Measurements from ENCODE around the gene NEK2. TPM values are rescaled to one million over a fixed set of nuclear protein-coding genes. Genes with fewer than 3 reads are reported as not detected.

NEK2 gene
- total and polyA plus RNA-seq, 2 of the 13 experiments (the other 11 are each of a cell fraction or from before 2014, with no cell fraction given), result 10.9 to 40.8 TPM

GRCh38 chr1:211680752-211681327 is 5.4 kb upstream of the NEK2 start (continued):
- TF ChIP-seq HMGXB4 (CRISPR knock-in tag; IDR thresholded peaks at IDR 0.05; ENCODE audit: borderline replicate concordance in 1 of 2, low read depth in 1 of 2) (peak; percentile 32 to 36; a peak in 2 of 4 replicates), ZNF441 (CRISPR knock-in tag; IDR thresholded peaks at IDR 0.05; ENCODE audit: borderline replicate concordance) (peak; percentile 84), ZNF615 (CRISPR knock-in tag; IDR thresholded peaks at IDR 0.05; ENCODE audit: borderline replicate concordance) (no peak), ARID3A (IDR thresholded peaks at IDR 0.05; ENCODE audit: low read depth, low read length) (peak; percentile 33), FOXP1 (IDR thresholded peaks at IDR 0.05) (no peak), FOXP1 (CRISPR knock-in tag; IDR thresholded peaks at IDR 0.05) (no peak), HOMEZ (CRISPR knock-in tag; IDR thresholded peaks at IDR 0.05; ENCODE audit: low read depth) (0 out of 2 replicates have a peak, but pooled peaks have one; percentile 14), ZNF276 (CRISPR knock-in tag; IDR thresholded peaks at IDR 0.05; ENCODE audit: low read depth) (no peak)

Data from HepG2 (cell line).